NCI-H2196 (cell line): ENCODE measurements around the gene RNF186.
A peak's percentile ranks its signal among the peaks of the same experiment; 100 is the strongest.
"Not testable (repeated sequence)": the region's sequence is repeated elsewhere in the genome, so short reads cannot be mapped to it uniquely, and the experiment has no call there.

Source experiments
- DNase-seq: peaks from one replicate; lab custom pipeline; 2025; ENCODE audit not compliant: unreplicated experiment; lab: John Stamatoyannopoulos, UW

The RNF186 gene, protein sequence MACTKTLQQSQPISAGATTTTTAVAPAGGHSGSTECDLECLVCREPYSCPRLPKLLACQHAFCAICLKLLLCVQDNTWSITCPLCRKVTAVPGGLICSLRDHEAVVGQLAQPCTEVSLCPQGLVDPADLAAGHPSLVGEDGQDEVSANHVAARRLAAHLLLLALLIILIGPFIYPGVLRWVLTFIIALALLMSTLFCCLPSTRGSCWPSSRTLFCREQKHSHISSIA

DNA sequence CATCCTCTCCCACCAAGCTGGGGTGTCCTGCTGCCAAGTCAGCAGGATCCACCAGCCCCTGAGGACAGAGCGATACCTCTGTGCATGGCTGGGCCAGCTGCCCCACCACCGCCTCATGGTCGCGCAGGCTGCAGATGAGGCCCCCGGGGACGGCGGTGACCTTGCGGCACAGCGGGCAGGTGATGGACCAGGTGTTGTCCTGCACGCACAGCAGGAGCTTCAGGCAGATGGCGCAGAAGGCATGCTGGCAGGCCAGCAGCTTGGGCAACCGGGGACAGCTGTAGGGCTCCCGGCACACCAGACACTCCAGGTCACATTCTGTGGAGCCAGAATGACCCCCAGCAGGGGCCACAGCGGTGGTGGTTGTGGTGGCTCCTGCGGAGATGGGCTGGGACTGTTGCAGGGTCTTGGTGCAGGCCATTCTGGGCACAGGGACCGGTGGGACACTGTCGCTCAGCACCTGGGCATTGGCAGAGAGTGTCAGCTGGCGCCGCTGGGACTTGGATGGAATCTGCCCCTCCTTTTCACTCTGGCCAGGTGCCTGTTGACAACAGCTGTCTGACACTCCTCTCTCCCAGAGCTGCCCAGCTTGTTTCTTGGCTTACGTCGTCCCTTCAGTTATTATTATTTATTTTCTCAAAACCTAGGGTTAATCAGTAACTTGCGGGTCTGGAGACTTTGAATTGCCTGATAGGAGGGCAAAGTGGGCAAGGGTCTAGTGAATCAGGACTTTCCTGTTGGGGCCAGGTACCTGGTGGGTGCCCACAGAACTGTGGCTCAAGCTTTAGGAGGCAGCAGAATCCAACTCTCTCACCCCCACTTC lies at the start of gene RNF186:
RNF186 (minus strand) TSS at position 603 of the 823 bp plus-strand sequence; CDS start at position 421, 182 bp downstream.
- DNase-seq = peak; percentile 85

DNA sequence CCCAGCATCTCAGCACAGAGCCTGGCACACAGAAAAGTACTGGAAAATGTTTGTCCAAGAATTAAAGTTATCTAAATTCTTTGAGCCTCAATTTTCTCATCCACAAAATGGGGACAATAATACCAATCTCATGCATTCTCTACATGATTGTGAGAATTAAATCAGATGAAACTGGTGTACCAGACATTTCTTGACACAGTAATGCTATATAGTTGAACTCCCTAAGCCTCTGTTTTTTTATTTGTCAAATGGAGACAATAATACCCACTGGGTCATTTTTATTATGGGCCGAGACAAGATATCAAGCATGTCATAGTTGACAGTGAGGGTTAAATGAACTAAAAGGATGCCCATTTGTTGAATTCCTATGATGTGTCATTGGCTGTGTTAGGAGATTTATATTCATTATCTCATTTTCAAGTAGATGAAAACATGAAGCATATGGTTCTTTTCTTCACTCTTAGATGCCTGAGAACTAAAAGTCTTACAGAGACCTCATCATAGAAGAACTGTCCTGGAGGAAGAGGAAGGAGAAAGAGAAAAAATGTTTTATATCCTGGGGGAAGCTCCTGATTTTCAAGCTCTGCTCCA lies 49.6 kb upstream of the RNF186 start:
- no peak for DNase-seq

DNA sequence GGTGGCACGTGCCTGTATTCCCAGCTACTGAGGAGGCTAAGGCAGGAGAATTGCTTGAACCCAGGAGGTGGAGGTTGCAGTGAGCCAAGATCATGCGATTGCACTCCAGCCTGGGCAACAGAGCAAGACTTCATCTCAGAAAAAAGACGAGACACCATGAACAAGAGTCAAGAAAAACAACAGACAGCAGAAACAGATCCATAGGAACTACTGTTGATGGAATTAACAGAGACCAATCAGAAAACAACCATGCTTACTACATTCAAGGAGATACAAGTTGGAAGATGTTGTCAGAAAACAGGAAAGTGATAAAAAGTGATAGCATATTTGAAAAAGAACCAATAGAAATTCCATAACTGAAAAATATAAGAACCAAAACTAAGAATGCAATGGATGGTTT lies 47.9 kb upstream of the RNF186 start:
- no peak for DNase-seq

DNA sequence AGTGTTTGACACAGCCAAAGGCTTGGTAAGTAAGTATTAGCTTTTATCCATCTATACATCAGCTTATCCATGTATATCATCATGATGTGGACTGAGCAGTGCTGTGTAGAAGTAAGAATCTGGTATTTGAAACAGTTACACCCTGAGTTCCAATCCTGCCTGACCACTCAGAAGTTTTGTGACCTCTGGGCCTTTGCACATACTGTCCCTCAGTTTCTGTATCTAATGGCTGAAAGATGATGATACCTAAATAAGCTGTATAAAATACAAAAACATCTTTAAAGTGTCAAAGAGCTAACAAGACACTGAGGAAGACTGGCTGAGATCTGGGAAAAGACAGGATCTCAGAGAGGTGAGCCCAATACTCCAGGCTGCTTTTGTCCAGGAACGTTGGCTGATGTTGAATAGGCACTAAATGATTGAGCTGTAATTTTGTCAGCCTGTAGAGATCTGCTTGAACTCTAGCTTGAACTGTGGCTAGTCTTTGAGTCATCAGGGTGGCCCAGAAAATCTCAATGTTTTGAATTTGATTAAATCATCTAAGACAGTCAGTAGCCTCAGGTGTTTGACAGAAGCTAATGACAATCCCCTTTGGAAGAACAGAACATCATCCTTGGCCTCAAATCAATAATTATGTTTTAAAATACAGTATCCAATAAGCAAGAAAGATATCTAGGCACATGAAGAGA lies 46.9 kb upstream of the RNF186 start:
- DNase-seq = no peak

DNA sequence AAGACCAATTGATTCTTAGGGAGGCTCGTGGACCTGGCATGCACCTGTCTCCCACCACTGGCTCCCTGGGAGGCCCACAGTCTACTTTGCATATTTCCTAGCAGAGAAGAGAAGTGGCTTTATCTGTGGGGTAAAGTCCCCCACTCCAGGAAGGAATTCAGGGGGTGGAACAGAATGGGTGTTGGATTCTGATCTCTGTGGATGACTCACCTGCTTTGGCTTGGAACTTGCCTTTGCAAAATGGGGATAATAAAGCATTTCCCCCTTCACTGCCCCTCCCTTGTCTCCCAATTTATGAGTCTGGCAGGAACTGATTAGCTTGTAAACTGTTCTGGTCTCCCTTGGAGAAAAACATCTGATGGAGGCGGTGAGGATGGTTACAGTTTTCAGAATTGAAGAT lies 46.0 kb upstream of the RNF186 start:
- DNase-seq = no peak

DNA sequence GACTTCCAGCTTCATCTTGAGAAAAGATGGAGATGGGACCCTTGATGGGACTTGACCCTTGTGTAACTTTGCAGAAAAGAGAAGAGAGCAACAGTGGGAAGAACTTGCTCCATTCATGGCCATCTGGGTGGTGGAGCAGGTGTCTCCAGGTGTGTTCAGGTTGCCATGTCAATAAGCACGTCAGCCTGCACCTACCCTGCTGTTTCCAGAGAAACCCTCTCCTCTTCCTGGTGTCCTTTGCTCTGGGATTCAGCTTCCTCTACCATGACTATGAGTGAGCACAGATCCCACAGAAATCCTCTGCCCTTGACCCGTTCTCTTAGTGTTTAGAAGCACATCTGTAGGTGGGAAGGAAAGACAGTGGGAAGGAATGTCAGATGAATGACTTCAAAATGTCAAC lies 45.3 kb upstream of the RNF186 start:
- peak; percentile 11 for DNase-seq

DNA sequence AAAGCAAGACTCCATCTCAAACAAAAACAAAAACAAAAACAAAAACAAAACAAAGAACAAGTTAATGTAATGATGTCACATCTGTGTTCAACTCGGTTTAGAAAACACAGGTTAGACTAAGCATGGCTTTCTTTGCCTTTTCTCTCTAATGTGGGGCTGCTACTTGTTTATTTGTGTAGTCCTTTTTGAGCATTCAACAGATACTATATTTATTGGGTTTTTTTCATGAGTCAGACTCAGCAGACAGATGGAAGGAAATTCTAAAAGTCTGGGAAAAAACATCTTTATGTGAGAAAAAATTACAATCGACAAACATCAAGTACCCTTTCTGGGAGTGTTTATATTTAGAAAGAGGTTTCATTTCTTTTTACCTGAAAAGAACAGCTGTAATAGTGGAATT lies 44.8 kb upstream of the RNF186 start:
- DNase-seq = no peak

DNA sequence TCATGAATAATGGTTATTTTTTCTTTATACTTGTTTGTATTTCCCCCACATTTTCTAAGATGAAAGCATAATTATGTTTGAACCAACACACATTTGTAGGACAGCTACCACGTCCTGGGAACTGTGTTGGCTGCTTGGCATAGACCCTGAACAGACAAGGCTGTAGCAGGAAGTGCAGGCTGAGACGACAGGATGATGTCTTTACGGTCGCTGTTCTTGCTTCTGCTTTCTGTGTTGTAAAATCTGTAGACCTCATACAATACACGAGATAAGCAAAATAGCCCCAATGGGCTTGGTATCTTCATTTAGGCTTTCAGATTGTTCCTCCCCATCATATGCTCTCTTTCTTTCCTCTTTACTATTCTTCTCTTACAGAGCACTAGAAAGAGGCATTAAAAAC lies 43.8 kb upstream of the RNF186 start:
- no peak for DNase-seq

DNA sequence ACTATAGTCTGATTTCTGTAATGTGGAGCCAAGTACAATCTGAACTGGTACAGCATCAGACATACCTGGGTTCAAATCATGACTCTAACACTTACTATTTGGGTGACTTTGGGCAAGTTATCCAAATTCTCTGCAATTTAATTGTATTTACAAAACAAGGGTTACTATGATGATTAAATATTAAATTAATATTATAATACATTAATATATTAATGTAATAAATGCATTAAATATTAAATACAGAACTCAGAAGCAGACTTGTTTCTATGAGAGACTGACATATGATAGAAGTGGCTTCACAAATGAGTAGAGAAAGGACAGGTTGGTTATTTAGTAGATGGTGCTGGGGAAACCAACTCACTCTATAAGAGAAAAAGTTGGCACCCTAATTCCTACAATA lies 39.8 kb upstream of the RNF186 start:
- no peak for DNase-seq

DNA sequence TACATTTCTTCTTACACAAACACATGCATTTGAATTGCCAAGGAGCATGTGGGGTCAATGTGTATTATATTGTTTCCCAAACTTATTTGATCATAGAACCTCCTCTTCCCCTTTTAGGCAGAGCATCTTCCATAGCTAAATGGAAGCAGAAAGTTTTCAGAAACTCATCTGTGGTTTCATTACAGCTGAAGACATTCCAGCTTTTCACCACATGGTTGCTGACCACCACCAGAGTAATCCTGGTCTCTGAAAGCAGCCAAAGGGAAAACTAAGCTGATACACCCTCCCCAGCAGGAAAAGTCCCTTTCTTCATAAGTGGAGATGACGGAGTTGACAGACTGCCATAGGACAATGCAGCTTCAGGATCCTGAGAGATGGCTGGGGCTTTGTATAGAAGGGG lies 37.0 kb upstream of the RNF186 start:
- no peak for DNase-seq

DNA sequence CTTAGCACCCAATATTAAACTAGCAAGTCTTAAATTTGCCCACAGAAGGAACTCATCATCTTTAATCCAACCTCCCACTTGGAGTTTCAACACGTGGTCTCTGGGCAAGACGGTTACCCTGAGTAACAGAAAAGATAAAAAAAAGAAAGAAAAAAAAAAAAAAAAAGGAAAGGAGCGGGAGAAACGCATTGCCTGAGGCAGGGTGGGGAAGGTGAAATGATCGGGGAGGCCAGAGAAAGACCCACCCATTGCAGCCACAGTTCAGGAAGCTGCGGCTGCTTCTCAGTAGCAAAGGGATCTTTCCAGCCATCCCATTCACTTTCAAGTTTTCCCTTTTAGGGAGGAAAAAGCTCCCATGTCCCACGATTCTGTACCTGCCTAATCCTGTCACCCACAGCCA lies 35.1 kb upstream of the RNF186 start:
- no peak for DNase-seq

DNA sequence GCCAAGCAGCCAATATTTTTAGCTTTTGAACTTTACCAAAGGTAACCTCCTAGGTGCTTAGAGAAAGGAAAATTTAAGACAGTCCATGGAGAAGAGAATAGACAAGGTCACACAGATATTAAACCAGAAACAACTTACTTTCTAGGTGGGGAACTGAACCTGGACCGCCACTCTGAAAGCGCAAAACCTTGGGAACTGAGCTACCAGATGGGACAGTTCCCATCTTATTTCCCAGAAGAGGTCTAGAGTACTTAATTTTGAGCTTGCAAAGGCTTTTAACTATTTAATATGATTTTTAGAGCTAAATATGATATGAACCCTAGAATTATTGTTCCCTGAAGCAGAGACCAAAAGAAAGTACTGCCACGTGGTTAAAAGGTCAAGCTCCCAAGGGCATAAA lies 34.2 kb upstream of the RNF186 start:
- not testable (repeated sequence) for DNase-seq

DNA sequence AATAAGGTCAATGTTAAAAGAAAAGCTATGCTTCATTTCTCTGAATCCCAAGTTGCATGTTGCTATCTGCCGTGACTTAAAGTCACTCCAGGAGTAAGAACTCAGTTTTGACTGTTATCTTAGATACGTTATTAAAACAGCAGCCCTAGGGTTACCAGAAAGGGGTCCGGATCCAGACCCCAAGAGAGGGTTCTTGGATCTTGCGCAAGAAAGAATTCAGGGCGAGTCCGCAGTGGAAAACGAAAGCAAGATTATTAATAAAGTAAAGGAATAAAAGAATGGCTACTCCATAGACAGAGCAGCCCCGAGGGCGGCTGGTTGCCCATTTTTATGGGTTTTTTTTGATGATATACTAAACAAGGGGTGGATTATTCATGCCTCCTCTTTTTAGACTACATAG lies 32.3 kb upstream of the RNF186 start:
- not testable (repeated sequence) for DNase-seq

DNA sequence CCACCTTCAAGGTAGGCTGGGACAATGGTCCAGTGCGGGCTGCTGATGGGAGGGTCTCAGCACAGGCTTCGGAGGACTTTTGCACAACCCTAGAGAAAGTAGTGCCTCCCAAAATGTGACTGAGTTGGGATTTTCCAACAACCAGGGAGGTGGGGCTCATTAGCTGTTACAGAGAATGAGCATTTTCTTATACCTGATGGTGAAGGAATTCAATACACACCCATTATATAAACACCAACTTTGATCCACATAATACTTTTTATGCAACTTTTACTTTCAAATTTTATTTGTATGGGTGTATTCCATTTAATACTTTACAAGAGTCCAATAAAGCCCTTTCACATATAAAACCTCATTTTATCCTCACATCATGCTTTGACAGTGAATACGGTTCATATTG lies 31.3 kb upstream of the RNF186 start:
- DNase-seq = no peak

DNA sequence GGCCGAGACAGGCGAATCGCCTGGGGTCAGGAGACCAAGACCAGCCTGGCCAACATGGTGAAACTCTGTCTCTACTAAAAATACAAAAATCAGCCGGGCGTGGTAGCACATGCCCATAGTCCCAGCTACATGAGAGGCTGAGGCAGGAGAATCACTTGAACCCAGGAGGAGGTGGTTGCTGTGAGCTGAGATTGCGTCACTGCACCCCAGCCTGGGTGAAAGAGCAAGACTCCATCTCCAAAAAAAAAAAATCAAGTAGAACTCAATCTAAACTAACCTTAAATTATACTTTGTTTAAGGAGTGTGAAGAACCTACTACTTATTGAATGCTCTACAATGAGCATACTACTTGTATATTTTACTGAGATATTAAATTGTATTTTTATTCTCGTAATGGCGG lies 30.5 kb upstream of the RNF186 start:
- DNase-seq = no peak

DNA sequence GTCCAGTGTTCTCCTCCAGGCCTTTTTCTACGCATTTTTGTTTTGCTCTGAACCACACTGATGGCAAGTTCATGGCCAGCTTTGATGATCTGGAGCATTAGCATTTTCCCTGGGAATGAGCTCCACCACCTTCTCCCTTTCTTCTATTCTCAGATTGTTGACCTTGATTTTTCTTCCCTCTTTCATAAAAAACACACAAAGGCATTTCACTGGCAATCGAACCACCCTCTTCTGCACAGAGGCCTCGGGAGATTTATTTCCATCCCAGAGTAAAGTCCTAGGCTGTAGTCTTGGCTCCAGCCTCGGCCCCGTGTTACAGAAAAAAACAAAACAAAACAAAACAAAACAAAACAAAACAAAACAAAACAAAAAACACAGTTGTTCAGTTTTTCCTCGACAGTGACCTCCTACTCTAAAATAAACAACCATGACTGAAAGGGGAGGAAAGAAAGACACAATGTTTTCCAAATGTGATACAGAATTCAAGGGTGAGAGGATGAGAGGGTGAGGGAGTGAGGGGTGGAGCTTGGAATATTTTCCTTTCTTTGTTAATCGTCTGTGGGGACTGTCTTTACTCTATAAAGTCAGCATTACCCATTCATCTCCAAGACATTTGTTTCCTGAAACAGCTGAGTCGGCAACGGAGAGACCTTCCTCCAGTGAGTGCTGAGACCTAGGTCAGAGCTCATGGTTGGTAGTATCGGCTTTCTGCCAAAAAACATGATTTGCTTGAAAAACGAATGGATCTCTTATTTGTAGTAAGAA lies 29.8 kb upstream of the RNF186 start:
- DNase-seq = no peak

DNA sequence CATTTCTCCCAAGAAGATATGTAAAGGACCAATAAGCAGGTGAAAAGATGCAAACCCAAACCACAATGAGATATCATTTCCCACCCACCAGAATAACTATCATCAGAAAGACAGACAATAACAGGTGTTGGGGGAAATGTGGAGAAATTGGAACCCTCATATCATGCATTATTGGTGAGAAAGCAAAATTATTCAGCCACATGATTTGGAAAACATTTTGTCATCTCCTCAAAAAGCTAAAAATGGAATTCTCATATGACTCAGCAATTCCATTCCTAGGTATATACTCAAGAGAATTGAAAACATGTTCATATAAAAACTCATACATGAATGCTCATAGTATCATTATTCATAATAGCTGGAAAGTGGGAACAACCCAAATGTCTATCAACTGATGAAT lies 25.1 kb upstream of the RNF186 start:
- DNase-seq = no peak

DNA sequence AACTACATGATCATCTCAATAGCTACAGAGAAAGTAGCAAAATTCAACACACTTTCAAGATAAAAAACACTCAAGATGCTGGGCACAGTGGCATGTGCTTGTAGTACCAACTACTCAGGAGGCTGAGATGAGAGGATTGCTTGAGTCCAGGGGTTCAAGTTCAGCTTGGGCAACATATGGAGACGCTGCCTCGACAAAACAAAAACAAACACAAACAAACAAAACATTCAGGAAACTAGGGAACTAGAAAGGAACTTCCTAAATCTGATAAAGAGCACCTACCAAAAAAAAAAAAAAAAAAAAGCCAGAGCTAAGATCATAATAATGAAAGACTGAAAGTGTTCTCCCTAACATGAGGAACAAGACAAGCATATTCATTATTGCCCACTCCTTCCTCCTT lies 22.8 kb upstream of the RNF186 start:
- DNase-seq = no peak

DNA sequence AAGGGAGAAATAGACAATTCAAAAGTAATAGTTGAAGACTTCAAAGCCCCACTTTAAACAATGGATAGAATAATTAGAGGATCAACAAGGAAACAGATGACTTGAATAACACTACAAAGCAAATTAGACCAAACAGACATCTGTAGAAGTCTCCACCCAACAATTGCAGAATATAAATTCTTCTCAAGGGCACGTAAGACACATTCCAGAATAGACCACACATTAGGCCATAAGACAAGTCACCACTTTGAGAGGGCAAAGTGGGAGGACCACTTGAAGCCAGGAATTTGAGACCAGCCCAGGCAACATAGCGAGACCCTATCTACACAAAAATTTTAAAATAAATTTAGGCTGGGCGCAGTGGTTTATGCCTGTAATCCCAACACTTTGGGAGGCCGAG lies 20.5 kb upstream of the RNF186 start:
- no peak for DNase-seq

DNA sequence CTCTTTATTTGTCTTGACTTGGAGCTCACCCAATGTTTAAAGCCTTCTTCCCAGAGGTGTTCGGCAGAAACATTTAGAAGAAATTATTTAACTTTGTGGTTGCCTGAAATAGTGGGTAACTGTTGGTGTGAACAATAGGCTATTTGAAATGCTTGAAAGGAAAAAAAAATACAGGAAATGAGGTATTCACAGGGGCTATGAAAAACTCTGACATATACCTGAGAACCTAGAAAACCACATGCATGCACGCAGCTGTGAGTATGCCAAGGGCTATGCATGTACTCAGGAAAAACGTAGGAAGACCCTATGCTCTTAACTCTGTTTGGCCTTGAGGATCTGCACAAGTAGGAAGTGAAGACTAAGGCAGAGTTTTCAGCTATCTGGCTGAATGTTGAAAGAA lies 16.4 kb upstream of the RNF186 start:
- DNase-seq = no peak

DNA sequence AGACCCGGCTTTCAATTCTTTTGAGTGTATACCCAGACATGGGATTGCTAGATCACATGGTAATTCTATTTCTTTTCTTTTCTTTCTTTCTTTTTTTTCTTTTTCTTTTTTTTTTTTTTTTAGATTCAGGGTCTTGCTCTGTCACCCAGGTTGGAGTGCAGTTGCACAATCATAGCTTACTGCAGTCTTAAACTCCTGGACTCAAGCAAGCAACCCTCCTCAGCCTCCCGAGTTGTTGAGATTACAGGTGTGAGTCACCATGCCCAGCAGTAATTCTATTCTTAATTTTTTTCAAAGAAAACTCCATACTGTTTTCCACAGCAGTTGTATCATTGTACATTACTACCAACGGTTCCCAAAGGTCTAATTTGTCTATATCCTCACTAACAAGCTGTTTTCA lies 13.5 kb upstream of the RNF186 start:
- no peak for DNase-seq
